Stomach (tissue), 4 donors: ENCODE results near the gene GATA2.

Experiments
- POLR2A ChIP-seq, 4 donors: fragments of 450-650 bp; IDR thresholded peaks; one replicate each; pipeline ENCODE4 v1.6.1; 2016; ENCODE audit warnings: antibody characterized with exemption in 4 of 4, control low read depth in 2 of 4, mild to moderate bottlenecking in 1 of 4, moderate library complexity in 1 of 4
- POLR2AphosphoS5 ChIP-seq, 3 donors: sonication (generic); formaldehyde crosslinking; IDR thresholded peaks; one replicate each; pipeline ENCODE4 v1.6.1; 2016; ENCODE audit warnings: antibody characterized with exemption in 3 of 3
- TF ChIP-seq, protein P1 (sequence below), 7 experiments: fragments of 450-650 bp in 4 of 7; fragments of 200-600 bp in 3 of 7; sonication (generic) in 3 of 7; IDR thresholded peaks; one replicate each; pipeline ENCODE4 v1.5.1; 2016 to 2019; ENCODE audit warnings: antibody characterized with exemption in 7 of 7, control low read depth in 2 of 7, mild to moderate bottlenecking in 1 of 7

DNA sequence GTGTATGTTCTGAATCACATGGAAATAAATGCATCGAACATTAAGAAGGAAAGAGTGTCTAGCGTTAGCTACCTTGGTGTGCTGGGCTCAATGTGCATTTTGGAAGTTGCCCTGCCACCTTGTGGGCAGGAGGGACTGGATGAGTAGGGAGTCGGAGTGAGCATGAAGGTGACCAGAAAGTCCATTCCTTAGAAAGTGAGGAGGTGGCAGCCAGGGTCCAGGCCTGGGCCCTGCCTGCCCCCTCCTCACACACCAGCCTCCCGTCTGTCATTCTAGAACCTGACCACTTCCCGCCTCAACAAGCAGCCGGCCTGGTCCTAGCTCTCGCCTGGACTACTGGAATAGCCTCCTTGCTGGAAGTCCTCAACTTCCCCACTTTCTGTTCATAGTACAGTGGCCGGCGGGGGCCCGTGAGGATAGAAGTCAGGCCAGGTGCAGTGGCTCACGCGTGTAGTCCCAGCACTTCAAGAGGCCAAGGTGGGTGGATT, 10.2 kb upstream of the GATA2 start:
- TF ChIP-seq POLR2AphosphoS5 (IDR thresholded peaks at IDR 0.05) (no peak), POLR2A (IDR thresholded peaks at IDR 0.05) (no peak)
- TF ChIP-seq, protein P1, sequence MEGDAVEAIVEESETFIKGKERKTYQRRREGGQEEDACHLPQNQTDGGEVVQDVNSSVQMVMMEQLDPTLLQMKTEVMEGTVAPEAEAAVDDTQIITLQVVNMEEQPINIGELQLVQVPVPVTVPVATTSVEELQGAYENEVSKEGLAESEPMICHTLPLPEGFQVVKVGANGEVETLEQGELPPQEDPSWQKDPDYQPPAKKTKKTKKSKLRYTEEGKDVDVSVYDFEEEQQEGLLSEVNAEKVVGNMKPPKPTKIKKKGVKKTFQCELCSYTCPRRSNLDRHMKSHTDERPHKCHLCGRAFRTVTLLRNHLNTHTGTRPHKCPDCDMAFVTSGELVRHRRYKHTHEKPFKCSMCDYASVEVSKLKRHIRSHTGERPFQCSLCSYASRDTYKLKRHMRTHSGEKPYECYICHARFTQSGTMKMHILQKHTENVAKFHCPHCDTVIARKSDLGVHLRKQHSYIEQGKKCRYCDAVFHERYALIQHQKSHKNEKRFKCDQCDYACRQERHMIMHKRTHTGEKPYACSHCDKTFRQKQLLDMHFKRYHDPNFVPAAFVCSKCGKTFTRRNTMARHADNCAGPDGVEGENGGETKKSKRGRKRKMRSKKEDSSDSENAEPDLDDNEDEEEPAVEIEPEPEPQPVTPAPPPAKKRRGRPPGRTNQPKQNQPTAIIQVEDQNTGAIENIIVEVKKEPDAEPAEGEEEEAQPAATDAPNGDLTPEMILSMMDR (IDR thresholded peaks at IDR 0.05): peak in 3 of 7 experiments; percentile 7 to 34 (median 14)
